Activated naive CD4-positive, alpha-beta T cell treated with anti-CD3 and anti-CD28 coated beads, Interleukin-2, amount 10 ng/mL, durations not matched to agents 7 days and 5 days (primary cell): ENCODE measurements around the gene THRSP.

Source experiments
- CTCF ChIA-PET: fragments of 350-600 bp; sonication (Branson Sonifier 250); formaldehyde crosslinking; loops from one replicate; lab custom pipeline; 2021; ENCODE audit warnings: antibody characterized with exemption; lab: Charles Lee
- DNase-seq: peaks from one replicate; pipeline ENCODE4 v3.0.0-alpha.2; 2020
- H3K27ac Mint-ChIP-seq: one replicate; pipeline ENCODE4 v1.8.0; 2021; ENCODE audit warnings: mild to moderate bottlenecking, moderate library complexity, mixed read lengths
- H3K27me3 Mint-ChIP-seq: one replicate; pipeline ENCODE4 v1.8.0; 2021; ENCODE audit warnings: mild to moderate bottlenecking, mixed read lengths
- H3K36me3 Mint-ChIP-seq: one replicate; pipeline ENCODE4 v1.8.0; 2021; ENCODE audit warnings: mixed read lengths
- H3K4me1 Mint-ChIP-seq: one replicate; pipeline ENCODE4 v1.8.0; 2021; ENCODE audit warnings: mixed read lengths
- H3K4me3 Mint-ChIP-seq: one replicate; pipeline ENCODE4 v1.8.0; 2021; ENCODE audit warnings: mild to moderate bottlenecking, moderate library complexity, mixed read lengths
- H3K9me3 Mint-ChIP-seq: one replicate; pipeline ENCODE4 v1.8.0; 2021; ENCODE audit warnings: mixed read lengths

THRSP gene

DNA sequence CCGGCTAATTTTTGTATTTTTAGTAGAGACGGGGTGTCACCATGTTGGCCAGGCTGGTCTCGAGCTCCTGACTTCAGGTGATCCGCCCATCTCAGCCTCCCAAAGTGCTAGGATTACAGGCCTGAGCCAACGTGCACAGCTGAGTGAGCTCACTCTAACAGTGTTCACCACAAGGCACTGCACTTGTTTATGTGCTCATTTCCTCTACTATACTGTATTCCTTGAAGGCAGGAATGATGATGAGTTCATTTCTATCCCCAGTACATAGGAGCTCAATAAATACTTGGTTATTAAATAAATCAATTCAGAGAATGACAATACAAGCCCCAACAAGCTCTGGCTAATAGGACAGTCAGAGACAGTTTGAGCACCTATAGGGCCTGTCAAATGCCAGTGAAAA lies 46.7 kb downstream of the THRSP start:
- Mint-ChIP-seq H3K4me3 (no peak overlapping the region), H3K27me3 (no peaks in the 10 kb centered on the region), H3K36me3 (peaks cover 32% of the 10 kb centered on the region), H3K27ac (no peak overlapping the region), H3K4me1 (no peaks in the 10 kb centered on the region), H3K9me3 (no peaks in the 10 kb centered on the region)
- CTCF ChIA-PET, result interaction anchor here (0.7 to 1.2 kb wide), 2 partner anchors 27 to 38 kb away, joined by 3 to 4 read pairs; no protein-coding TSS in a partner anchor
- no peak for DNase-seq

DNA sequence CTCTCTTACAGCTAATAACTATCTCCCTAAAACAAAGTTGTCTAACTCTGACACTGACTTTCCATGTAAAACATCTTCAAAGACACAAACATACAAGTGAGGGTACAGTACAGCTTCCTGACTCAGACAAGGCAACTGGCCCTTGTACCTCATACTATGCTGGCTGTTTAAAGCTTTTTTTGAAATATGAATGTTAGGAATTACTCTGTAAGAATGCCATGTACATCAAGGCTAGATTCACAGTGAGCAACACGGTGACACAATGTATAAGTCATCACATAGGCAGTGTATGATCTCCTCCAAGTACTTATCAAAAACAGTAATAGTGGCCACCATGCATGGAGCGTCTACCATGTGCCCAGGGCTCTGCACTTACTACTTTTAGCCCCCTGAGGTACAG lies 47.2 kb downstream of the THRSP start:
- Mint-ChIP-seq H3K27me3 (no peaks in the 10 kb centered on the region), H3K27ac (no peak overlapping the region), H3K36me3 (peaks cover 31% of the 10 kb centered on the region), H3K4me3 (no peak overlapping the region), H3K4me1 (no peaks in the 10 kb centered on the region), H3K9me3 (no peaks in the 10 kb centered on the region)
- CTCF ChIA-PET, result interaction anchor here (1.2 kb wide), 1 partner anchor 26 kb away, joined by 3 read pairs; no protein-coding TSS in a partner anchor
- DNase-seq, result no peak

DNA sequence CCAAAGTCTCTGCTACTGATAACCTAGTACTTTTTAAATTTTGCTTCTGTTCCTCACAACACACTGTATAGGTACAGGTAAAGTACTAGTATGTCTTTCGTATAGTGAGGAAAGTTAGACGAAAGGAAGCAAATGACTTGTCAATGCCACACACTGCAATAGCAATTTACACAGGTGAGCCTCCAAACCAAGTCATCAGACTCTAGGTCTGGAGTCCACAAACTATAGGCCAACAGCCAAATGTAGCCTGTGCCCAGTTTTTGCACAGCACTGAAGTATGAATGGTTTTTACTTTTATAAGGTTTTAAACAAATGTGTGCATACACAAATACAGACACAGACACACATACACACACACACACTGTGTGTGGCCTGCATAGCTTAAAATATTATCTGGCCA lies 47.6 kb downstream of the THRSP start:
- peaks cover 29% of the 10 kb centered on the region for H3K36me3 Mint-ChIP-seq
- CTCF ChIA-PET, result interaction anchor here (1.2 kb wide), 1 partner anchor 26 kb away, joined by 3 read pairs; no protein-coding TSS in a partner anchor

DNA sequence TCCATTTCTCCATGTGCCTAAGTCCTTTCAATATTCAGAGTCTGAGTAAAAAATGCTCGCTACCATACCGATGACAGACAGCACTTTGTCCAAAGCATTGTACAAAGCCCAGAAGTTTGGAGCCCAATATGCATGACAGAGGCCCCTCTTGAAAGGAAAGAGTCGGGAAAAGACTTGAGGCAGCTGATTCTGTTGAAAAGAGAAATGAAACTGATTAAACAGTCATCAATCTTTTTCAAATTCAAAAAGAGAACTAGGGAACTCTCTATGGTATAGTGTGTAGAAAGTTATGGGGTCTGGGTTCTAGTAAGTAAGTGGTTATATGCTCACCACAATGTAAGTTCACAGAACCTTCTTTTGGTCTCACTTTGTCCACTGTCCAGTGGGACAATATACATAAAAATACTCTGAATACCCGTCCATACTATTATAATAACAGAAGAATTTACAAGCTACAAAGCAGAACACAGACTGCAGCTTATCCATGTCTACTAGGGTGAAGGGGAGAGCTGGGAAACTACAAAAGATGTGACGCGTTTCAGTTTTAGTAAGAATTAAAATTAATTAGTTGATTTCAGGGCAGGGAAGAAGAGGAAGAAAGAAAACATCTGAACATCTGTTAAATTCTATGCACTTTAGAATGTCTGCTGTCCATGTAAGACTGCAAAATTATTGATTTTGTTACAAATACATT lies 49.1 kb downstream of the THRSP start:
- Mint-ChIP-seq H3K36me3 (peaks cover 27% of the 10 kb centered on the region), H3K27me3 (no peaks in the 10 kb centered on the region), H3K4me3 (no peak overlapping the region), H3K4me1 (no peaks in the 10 kb centered on the region), H3K9me3 (no peaks in the 10 kb centered on the region), H3K27ac (no peak overlapping the region)
- CTCF ChIA-PET, result no interaction called here
- DNase-seq, result no peak

More for the DNA sequence above, 47.6 kb downstream of the THRSP start:
- no peak for DNase-seq
- H3K4me3 Mint-ChIP-seq, result no peak overlapping the region
- H3K9me3 Mint-ChIP-seq, result no peaks in the 10 kb centered on the region
- no peak overlapping the region for H3K27ac Mint-ChIP-seq
- no peaks in the 10 kb centered on the region for H3K27me3 Mint-ChIP-seq
- no peaks in the 10 kb centered on the region for H3K4me1 Mint-ChIP-seq
